AG08396 (cell line): ENCODE measurements around the gene CSDE1.

Experiments used
- DNase-seq: peaks from one replicate; pipeline ENCODE4 v3.0.0; 2012; ENCODE audit warnings: low spot score, mixed read lengths

CSDE1 gene

DNA sequence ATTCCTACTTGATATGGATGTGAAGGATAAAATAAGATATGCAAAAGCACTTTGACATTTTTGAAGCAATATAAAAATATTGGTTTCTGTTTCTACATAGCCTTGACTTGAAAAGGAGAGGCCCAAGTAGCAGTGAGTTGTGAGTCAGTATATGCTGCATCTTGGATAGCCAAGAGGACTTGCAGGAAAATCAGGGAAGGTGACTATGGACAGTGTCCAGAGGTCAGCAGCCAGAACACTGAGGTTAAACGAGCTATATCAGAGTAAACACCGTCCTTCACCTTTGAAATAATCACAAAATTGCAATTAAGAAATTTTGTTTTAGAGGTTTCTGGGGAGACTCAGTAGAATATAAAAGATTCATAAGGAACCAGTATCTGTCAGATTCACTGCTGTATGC, 55.9 kb downstream of the CSDE1 start:
- no peak for DNase-seq

DNA sequence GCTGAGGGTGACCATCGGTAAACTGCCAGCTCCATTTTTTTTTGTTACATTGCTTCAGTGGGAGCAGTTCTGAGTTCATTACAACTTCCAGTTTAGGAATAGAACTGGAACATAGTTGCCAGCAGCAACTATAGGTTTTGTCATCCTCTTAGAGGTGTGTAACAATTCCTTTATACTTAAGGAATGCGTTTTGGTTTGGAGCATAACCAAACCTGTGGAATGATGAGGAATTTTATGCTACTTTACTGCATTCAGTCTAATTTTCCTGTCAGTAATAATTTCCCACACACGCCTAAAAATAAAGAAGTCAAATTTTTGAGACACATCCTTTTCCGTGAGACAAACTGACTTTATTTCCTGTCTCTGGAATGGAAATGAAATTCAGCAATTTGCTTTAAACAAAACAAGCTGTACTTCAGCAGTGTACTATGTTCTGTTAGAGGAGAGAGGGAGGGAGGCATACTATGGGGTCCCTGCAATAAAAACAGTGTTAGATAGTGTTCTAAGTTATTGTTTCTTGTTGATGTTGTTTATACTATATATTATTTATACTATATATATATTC, 57.7 kb downstream of the CSDE1 start:
- no peak for DNase-seq

DNA sequence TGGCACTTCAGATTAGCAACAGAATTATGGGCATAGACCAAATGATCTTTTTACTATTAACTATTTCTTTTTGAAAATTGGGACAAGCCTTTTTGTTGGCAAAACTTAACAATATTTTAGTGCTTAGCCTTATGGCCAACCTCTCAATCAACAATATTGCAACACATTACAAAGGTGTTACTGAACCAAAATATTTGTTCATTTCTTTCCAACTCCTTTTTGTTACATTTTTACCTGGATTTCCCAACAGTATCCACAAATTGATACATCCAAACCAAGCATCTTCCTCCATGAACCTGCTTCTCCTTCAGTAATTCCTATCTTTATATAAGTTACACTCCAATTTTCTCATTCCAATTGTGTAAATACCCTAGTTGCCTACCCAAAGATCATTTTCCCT, 61.0 kb downstream of the CSDE1 start:
- no peak for DNase-seq

DNA sequence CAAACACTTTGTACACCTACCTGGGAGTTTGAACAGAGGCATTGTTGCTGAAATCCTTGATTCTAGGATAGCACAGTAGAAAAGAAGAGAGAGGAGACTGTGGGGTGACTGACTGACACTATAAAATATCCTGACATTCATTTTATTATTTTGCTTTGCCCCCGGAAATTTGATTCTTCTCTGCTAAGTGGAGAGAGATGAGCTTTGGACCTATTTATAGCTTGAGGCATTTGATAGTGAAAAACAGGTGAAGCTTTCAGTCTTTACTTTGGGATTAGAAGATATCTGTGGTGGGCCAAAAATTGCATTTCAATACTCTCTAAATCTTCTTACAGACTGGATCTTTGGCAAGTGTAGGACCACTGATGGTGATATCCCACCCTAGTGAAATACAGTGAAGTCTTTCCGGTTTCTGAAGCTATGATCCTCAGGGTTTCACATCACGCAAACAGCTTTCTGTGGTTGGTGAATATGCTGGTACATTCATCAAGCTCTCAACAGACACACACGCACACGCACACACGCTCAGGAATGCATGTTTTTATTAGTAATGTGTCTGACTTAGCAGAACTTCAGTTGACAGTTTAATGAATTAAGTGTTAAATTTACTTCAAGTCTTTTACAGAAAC, 62.2 kb downstream of the CSDE1 start, which contains the start of gene AMPD1:
TSS of gene AMPD1 (minus strand) at position 117 of the 629 bp plus-strand sequence. CDS start at position 42, 75 bp downstream.
- DNase-seq: peak; percentile 16

DNA sequence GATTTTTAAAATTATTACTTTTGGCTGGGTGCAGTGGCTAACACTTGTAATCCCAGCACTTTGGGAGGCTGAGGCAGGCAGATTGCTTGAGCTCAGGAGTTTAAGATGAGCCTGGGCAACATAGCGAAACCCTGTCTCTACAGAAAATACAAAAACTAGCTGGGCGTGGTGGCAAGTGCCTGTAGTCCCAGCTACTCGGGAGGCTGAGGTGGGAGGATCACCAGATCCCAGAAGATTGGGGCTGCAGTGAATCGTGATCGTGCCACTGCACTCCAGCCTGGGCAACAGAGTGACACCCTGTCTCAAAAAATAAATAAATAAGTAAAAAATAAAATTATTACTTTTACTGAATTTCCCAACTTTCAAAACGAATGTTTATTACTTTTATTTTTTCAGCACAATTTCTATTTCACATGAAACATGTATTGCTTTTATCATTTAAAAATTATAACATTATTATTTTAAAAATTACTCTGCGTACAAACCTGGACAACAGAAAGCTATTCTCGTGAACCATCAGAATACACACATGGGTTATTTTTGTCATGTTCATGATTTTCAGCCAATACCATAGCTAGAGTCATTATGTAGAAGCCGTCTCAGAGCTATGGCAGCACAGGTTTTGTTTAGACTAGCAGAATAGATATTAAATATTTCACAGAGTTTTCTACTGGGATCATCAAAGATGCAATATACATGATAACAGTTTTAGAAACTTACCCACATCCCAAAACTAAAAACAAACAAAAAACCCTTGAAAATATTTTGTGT, 63.1 kb downstream of the CSDE1 start:
- no peak for DNase-seq

DNA sequence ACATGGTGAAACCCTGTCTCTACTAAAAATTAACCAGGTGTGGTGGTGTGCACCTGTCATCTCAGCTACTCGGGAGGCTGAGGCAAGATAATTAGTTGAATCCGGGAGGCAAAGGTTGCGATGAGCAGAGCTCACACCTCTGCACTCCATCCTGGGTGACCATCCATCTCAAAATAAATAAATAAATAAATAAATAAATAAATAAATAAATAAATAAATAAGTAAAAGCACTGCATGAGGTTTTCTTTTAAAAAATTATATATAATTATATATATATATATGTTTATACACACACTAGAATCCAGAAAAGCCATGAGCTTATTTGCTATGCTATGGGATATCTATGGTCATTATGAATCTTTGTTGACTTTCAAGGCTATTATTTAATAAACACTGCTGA, 64.8 kb downstream of the CSDE1 start:
- no peak for DNase-seq

DNA sequence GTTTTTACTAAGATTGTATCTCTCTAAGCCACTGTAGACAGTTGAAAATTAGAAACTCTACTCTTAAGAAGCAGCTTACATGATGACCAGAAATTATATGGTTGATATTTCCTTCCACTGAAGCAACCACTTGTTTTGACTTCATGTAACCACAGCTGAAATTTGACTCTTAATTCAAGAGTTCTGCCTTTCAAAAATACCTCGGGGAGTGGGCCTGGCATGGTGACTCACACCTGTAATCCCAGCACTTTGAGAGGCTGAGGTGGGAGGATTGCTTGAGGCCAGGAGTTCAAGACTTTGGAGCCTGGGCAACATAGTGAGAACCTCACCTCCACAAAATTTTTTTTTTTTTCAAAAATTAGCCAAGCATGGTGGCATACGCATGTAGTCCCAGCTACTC, 66.7 kb downstream of the CSDE1 start:
- DNase-seq: no peak

DNA sequence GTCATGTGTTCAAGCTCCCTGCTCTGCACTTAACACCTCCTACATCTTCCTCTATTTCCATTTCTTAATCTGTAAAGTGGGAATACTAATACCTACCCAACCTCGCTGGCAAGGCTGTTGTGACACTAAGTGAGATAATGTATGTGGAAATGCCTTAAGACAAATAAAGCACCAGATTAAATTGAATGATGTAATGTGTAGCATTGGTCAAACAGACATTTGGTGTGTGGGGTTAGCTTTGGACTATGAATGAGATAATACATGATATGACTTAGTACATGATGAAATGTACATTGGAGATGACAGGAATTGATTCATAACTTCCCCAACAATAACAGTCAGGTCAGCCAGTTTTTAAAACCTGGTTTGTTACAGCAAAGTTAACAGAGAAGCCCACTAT, 67.6 kb downstream of the CSDE1 start:
- DNase-seq: no peak

DNA sequence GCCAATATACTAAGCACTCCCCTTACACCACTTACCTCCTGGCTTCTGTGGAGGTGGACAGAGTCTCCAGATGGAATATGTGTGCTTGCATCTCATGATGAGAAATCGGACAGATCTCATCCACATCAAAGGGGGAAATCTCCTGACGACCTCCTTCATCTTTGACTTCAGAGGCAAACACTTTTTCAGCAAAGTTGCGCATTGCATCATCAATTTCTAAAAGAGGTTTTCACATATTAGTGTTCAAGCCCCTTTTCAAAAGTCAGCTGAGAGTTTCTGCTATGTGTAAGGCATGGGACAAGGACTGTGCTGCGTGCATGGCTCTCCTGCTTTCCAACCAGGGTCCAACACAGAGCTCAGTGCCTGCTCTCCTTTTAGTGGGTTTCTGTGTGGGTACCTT, 69.3 kb downstream of the CSDE1 start:
- no peak for DNase-seq

DNA sequence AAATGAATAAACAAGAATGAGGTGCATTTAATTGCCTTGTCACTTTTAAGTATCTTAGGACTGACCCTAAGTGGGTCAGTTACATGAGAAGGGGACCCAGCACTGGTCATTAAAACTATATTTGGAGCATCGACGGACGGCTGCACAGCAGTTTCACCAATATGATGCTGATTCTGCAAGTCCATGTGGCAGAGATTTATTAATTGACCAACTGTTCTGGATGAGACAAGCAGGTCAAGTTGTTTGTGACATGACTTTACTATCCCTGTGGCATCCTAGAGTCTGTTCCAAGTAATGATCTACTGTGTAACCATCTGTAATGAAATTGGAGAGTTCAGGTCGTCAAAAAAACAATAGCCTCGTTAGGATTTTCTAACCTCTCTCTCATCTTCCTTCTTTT, 71.9 kb downstream of the CSDE1 start:
- no peak for DNase-seq

DNA sequence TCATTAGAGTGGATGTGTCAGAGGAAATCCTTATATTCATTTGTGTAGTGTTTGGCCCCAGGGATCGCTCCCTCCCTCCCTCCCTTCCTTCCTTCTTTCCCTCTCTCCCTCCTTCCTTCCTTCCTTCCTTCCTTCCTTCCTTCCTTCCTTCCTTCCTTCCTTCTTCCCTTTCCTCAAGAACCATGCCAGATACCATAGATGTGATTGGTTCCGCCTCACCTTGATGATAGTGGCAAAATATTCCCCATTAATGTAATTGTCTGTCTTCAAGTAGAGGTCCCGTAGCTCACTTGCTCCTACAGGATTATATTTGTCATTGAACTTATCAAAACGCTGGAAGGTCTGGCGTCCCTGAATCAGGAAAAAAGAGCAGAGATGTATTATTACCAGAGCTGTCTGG, 80.1 kb downstream of the CSDE1 start:
- no peak for DNase-seq

DNA sequence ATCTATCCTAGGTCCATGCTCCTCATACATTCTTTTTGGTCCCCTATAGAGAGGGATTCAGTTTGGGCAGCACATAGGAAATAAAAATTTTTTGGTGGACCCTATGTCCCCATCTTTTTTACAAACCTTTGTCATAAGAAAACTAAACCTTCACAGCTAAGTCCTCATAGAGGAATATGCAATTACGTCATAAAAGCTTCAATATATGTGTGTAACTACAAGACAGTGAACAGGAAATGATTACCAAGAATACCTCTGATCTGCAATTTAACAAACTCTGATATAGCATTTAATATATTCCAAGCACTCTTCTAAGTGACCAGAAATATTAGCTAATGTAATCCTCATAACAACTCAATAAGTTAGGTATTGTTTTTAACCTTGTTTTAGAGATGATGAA, 81.7 kb downstream of the CSDE1 start:
- no peak for DNase-seq

DNA sequence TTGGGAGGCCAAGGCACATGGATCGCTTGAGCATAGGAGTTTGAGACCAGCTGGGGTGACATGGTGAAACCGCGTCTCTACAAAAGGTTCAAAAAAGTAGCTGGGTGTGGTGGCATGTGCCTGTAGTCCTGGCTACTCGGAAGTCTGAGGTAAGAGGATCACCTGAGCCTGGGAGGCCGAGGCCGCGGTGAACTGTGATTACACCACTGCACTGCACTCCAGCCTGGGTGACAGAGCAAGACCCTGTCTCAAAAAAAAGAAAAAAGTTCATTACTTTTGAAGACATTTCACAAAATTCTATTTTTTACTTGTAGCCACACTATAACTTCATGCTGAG, 85.9 kb downstream of the CSDE1 start:
- DNase-seq: no peak

DNA sequence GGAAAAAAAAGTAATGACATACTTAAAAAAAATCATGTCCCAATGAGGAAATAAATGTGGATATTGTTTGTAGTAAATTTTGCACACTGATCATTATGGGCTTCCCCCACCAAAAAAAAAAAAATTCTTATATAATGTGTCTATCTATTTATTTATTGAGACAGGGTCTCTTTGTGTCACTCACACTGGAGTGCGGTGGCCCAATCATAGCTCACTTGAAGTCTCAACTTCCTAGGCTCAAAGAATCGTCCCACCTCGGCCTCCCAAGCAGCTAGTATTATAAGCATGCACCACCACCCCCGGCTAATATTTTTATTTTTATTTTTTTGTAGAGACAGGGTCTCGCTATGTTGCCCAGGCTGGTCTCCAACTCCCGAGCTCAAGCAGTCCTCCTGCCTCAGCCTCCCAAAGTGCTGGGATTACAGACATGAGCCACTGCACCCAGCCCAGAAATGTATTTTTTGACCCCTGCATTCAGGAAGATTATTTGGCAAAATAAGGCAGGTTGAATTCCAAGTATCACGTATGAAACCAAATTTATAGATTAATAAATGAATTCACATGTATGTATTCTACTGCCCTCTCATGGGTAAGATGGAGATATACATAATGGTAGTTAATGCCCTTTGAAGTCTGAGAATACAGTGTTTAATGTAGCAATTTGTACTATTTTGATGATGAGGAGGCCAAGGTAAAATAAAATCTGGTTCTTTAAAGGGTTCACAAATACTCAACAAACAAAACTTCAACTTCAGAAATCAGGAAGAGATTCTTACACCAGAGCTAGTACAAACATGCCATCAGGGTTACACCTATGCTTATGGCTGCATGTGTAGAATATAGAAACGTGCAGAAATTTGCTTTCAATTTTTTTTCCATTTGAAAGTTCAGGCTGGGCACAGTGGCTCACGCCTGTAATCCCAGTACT, 86.5 kb downstream of the CSDE1 start:
- DNase-seq: peak; percentile 13

DNA sequence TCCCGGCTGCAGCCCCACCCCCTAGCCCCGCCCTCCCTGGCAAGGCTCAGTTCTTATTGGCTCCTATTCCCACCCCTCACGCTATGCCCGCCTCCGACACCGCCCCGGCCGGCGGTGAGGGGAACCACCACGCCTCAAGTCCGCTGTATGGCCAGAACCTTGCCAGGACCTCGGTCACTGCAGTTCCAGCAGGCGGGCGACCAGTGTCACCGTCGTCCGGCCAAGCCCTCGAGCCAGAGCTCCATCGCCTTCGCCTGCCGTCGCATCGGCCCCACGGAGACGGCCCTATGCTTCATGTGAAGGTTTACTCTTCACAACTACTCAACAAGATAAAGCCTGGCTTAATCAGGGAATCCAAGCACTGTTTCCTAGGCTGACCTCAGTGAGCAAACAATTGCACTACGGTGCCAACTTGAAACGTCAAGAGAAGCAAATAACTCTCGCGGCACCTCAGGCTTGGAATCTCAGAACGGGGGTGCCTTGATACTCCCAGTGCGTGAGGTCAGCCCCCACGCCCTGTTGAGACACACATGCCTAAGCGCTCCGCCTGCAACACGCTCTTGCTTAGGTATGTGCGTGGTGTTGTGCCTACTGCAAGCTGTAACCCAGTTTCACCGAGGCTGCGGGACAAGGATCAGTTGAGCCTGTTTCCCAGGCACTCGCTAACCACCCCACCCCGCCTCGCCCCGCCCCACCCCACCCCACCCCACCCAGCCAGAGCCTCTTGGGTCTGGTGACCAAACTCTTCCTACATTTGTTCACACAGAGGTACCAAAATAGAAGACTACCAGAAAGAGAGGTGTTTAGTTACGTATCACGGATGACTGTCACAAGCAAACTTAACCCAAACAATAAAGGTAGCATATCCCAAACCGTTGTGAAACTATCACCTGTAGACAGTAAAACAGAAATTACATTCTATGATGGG, 87.4 kb downstream of the CSDE1 start:
- peak; percentile 97 for DNase-seq

DNA sequence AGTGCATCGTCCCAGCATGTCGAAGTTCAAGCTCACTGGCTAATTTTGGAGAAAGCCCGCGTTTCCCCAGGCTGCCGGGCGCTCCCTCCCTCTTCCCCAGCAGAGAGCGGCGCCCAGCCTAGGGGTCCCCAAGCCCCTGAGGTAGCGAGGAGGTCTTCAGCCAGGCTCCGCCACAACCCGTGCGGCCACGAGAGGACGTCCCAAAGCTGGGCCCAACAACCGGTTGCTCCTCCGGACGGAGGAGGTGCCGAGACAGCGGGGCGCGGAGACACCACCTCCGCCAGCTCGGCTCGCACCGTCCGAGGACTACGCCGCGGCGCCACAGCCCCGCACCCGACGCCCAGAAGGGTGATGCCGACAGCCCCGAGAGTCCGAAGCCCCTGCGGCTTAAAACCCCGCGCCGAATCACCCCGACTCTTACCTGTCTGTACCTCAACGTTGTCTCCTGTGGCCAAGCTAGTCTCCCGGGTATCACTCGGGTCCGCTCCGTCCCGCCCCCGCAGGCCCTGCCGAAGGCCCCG, 88.2 kb downstream of the CSDE1 start, which contains the start of gene DENND2C:
TSS of gene DENND2C (minus strand) at position 488 of the 521 bp plus-strand sequence. CDS start 44,065 bp downstream, outside the sequence.
- DNase-seq: no peak

DNA sequence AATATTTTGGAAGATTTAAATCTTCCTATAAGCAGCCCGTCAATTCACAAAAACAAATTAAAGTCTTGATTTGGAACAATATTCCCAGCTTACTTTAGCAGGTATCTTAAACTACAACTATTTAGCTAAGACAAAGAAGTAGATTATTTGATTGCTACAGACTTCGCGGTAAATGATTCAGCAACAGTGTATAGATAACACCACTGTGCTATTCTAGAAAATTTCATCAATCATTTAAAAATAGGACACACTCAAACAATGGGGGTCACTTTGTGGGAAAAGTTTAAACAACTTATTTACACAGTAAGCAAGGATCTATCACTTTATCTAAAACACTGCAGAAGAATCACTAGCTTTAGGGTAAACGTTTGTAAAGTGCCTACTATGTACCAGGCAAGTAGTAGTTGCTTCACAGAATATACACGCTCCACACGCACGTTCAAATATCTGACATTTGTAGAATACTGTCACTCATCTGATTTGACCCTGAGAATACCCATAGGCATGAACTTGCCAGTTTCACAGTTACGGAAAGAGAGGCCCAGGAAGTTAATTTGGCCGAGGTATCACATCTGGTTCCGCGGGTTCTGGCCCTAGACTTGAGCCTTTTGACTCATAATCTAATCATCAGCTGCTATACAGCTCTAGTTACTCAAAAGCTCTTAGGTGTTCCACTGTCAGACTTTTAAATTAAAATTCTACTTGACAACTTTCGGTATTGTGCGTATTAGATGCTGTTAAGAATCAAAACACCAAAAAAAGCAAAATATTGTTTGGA, 88.8 kb downstream of the CSDE1 start:
- peak; percentile 40 for DNase-seq

DNA sequence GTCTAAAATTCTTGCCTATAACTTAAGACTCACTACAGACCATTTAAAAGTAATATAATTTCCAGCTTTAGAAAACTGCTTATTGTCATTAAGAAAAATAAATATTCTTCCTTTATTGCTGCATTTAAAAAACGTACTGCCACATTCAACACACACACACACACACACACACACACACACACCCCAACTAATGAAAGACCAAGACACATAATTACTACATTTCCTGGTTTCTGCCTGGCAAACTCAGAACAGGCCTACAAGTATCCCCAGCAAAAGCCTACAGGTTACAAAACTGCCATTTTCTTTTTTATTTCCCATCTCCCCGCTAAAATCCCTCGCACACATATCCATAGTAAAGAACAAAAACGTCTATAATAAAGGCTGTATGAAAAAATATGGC, 89.4 kb downstream of the CSDE1 start:
- DNase-seq: no peak

DNA sequence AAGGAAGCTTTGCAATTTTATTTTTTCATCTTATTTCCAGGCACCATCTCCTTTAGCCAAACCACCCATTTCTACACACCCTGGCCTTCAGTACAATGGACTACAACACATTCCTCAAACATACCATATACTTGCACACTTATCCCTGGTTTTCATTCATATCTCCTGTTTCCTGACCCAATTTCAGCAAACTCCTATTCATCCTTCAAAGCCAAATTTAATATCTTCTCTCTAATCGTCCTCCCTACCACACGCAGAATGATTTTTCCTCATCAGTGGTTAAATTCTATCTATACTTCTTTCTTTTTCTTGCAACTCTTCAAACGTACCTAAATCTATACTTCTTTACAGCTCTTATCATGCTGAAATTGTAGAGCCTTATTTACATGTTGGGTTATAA, 90.8 kb downstream of the CSDE1 start:
- no peak for DNase-seq
